T-helper 2 cell (primary cell): ENCODE data around the gene ISM1.
A peak's percentile ranks its signal among the peaks of the same experiment; 100 is the strongest.

Experiments used
- DNase-seq, 5 experiments: peaks; one replicate each; pipeline versions ENCODE4 v3.0.0 to v3.0.0-alpha.2; 2012 to 2022

Gene ISM1

GRCh38 chr20:13256606-13257005 lies 35.5 kb downstream of the ISM1 start:
- DNase-seq, result no peak

DNA sequence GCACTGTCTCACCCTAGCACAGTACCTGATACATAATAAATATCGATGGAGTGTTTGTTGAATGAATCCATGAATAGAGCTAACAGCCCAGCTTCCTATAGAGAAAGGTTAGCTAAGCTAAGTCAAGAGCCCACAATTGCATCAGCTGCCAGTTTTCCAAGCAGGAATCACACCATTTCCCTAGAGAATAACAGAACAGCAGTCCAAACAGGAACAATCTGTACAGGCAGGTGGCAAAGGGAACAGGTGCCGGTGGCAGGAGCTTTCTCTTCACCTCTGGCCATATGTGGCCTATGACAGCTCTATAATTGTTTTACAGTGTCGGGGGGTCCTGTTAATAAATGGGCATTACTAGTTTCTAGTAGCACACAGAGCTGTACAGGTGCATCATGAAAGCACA lies 38.8 kb downstream of the ISM1 start:
- DNase-seq, result no peak

- no peak for DNase-seq
These were observed 39.7 kb downstream of the ISM1 start for GRCh38 chr20:13260650-13261279.

GRCh38 chr20:13261460-13262301 lies 40.6 kb downstream of the ISM1 start:
- peak in 4 of 5 experiments; percentile 28 to 55 (median 42) for DNase-seq

- DNase-seq, result no peak
These were observed 41.2 kb downstream of the ISM1 start for GRCh38 chr20:13262302-13262650.

GRCh38 chr20:13262671-13263360 lies 41.7 kb downstream of the ISM1 start:
- no peak for DNase-seq

DNA sequence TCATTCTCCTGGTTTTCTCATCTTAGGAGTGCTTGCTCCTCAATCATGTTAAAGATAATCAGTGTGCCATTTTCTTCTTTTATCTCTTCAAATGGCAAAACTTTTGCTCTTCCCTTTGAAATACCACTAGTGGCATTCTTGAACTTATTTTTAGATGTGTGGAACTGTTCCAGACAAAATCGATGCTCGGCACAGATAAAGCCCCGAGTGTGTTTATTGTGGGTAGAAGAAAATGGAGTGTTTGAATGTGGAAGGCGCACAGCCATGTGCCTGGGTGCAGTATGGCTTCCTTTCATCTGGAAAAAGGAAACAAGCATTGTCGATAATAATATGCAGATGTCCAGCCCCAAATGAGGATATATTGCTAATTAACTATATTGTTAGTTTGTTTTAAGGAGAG lies 42.4 kb downstream of the ISM1 start:
- no peak for DNase-seq

GRCh38 chr20:13264907-13265306 lies 43.8 kb downstream of the ISM1 start:
- no peak for DNase-seq

GRCh38 chr20:13265941-13266340 lies 44.9 kb downstream of the ISM1 start:
- DNase-seq, result no peak

DNA sequence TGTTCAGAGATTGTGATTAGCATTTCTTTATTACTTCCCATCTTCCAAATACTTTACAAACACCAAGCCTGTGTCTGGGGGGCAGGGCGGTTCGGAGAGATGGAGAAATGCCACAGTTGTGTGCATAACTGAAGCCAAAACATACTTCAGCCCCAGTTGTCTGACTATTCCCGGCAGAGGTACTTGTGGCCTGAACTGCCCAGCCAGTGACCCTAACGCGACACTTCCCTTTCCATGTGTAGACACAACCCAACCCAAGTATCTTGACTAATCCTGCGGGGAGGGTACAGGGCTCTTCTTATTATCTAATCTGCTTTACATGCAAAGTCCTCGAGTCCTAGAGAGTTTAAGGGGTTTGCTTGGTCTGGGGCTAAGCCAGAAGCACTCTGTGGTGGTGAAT lies 46.2 kb downstream of the ISM1 start:
- DNase-seq, result no peak

- no peak for DNase-seq
These were observed 47.9 kb downstream of the ISM1 start for GRCh38 chr20:13268953-13269352.

GRCh38 chr20:13270211-13270610 lies 49.1 kb downstream of the ISM1 start:
- no peak for DNase-seq

GRCh38 chr20:13271098-13271497 lies 50.0 kb downstream of the ISM1 start:
- no peak for DNase-seq

- no peak for DNase-seq
These were observed 51.2 kb downstream of the ISM1 start for GRCh38 chr20:13271977-13272975.

GRCh38 chr20:13274275-13274861 lies 53.3 kb downstream of the ISM1 start:
- no peak for DNase-seq

GRCh38 chr20:13276945-13277541 lies 56.0 kb downstream of the ISM1 start:
- DNase-seq, result no peak

GRCh38 chr20:13277663-13278295 lies 56.7 kb downstream of the ISM1 start:
- no peak for DNase-seq

DNA sequence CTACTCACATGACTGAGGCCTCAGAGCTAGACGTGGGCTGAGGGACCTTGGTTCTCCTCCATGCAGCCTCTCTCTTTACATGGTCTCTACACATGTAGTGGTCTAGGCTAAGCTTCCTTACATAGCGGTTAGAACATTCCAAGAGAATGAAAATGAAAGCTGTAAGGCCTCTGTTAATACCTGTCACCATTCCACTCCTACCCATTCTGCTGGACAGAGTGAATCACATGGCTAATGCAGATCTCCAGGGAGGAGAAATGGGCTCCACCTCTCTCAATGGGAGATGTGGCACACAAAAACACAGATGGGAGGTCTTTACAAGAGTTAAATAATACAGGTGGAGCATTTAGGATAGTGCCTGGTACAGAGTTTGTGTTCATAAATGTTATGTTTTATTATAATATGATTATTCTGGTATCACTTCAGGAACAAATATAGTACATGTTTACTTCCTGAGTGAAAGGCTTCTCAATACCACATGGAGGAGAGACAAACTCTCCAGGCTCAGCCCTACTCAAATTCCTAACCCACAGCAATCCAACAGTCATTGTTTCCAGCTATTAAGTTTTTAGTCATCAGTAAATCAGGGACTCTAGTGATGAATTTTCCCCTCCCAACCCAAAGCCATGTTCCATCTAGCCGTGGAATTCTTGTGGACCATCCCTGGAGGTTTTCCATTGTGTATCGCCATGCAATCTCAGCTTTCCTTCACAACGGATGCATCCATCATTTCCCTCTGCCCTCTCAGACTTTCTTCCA lies 57.9 kb downstream of the ISM1 start:
- no peak for DNase-seq

DNA sequence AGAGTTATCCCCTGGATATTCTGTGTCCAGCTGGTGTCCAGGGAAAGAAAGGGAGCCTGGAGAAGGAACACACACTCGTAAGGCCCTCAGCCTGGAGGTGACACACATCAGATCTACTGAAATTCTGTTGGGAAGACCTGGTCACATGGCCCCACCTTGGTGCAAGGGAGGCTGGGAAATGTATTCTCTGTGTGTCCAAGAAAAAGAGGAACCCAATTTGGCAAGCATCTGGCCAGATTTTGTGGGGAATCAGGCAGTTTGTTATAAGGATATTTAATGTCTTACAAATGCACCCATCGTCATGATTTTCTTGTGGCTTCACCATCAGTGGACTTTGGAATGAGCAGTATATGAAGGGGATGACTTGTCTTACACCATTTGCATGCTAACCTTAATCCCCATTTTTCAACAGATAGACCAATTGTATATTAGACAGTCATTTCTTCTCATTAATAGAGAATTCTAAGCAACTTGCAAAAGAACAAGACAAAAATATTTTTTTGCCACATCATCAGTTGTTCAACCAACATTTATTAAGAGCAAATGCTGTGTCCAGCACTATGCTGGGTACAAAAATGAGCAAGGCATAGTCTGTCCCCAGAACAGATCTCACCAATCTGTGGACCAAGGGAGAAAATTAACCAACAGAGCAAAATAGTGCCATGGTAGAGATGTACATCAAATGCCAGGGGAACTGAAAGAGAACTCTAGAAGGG lies 59.7 kb downstream of the ISM1 start:
- no peak for DNase-seq
